Measurements from ENCODE around the gene TFB2M. TPM values are rescaled to one million over a fixed set of nuclear protein-coding genes. Genes with fewer than 3 reads are reported as not detected.
A peak's percentile ranks its signal among the peaks of the same experiment; 100 is the strongest.

Gene TFB2M
- total and polyA plus RNA-seq, 10 of the 15 experiments (the other 5 are each of a cell fraction or from before 2014, with no cell fraction given): 25.2 to 66.0 (median 36.1) TPM

DNA sequence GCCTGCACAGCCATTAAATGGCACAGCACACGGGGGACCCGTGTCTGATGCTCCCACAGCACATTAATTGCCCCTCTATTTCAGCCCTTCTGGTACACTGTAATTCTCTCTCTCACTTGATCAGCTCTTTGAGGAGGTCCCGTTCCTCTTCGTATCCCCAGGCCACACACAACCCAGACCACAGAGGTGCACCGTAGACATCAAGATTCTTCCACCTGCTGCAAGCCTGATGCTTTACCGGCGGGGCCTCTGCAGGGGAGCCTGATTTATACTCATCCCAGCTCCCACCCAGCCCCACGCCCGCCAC, 59.7 kb downstream of the TFB2M start:
- Histone ChIP-seq H3K9me3 (replicated peaks; ENCODE audit: control insufficient read depth, insufficient read depth, low read length) (no peaks in the 10 kb centered on the region), H2AFZ (ENCODE audit: control insufficient read depth, low read depth, low read length) (peak overlapping the region; percentile 99), H3K4me2 (ENCODE audit: control insufficient read depth, insufficient read depth) (peak overlapping the region; percentile 100), H3K27me3 (replicated peaks in 1 of 2; ENCODE audit: control insufficient read depth in 2 of 2, insufficient read depth in 2 of 2, low read length in 1 of 2) (no peaks in the 10 kb centered on the region), H4K20me1 (ENCODE audit: control insufficient read depth, insufficient read depth) (no peaks in the 10 kb centered on the region), H3K9ac (ENCODE audit: control insufficient read depth, insufficient read depth, low read length) (peak overlapping the region; percentile 64), H3K4me3 (peak overlapping the region; percentile 66), H3K36me3 (ENCODE audit: control insufficient read depth in 2 of 2, insufficient read depth in 2 of 2, low read length in 1 of 2) (no peaks in the 10 kb centered on the region; a peak in 1 of 4 replicates), H3K4me1 (ENCODE audit: control insufficient read depth, insufficient read depth, low read length) (peaks cover 4% of the 10 kb centered on the region; the same call in 1 of the 2 replicates), H3K27ac (ENCODE audit: control insufficient read depth, insufficient read depth) (no peak overlapping the region), H3K79me2 (ENCODE audit: control insufficient read depth, insufficient read depth, low read length) (peaks cover 9% of the 10 kb centered on the region)
- TSS peak; percentile 74 for BruUV-seq (replicated peaks)
- DNase-seq (ENCODE audit: low read depth, low spot score): no peak
- ChIA-PET CTCF (interaction anchor here (0.6 to 1.4 kb wide), 6 partner anchors 9 to 486 kb away, joined by 3 to 10 read pairs (median 4); no protein-coding TSS in a partner anchor), POLR2A (interaction anchor here (0.5 to 2.4 kb wide), 3 partner anchors 9 to 59 kb away, joined by 3 to 7 read pairs (median 6); partner anchors contain the start of genes CNST and TFB2M), SMC1A (ENCODE audit: uncharacterized antibody, unreplicated experiment) (interaction anchor here (1.1 to 1.4 kb wide), 3 partner anchors 8 to 20 kb away, joined by 3 to 8 read pairs (median 4); no protein-coding TSS in a partner anchor), RAD21 (ENCODE audit: unreplicated experiment) (interaction anchor here (1.1 kb wide), 1 partner anchor 292 kb away, joined by 3 read pairs; no protein-coding TSS in a partner anchor)
- intact Hi-C loops (cut with micrococcal nuclease; ENCODE audit: unreplicated experiment): loop anchor here (2.0 kb wide), 1 partner anchor 60 kb away; the partner anchor contains the start of genes CNST and TFB2M
- TF ChIP-seq MXI1 (IDR thresholded peaks at IDR 0.05; ENCODE audit: low read depth, low read length): 0 out of 2 replicates have a peak, but pooled peaks have one; percentile 44
- TF ChIP-seq NBN (IDR thresholded peaks at IDR 0.05): 0 out of 2 replicates have a peak, but pooled peaks have one; percentile 20
- TF ChIP-seq FOXK2 (IDR thresholded peaks at IDR 0.05): no peak
- no peak for TF ChIP-seq MYC (IDR thresholded peaks at IDR 0.05; ENCODE audit: insufficient read depth, insufficient read length, insufficient replicate concordance, low read length, severe bottlenecking)
- TF ChIP-seq, protein P1, sequence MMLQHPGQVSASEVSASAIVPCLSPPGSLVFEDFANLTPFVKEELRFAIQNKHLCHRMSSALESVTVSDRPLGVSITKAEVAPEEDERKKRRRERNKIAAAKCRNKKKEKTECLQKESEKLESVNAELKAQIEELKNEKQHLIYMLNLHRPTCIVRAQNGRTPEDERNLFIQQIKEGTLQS (IDR thresholded peaks at IDR 0.05; ENCODE audit: borderline replicate concordance, extremely low read depth, low read depth, low read length): no peak
- TF ChIP-seq CHD2 (IDR thresholded peaks at IDR 0.05; ENCODE audit: borderline replicate concordance, low read depth, low read length): 0 out of 2 replicates have a peak, but pooled peaks have one; percentile 4
- TF ChIP-seq RAD51 (IDR thresholded peaks at IDR 0.05): no peak
- TF ChIP-seq, protein P2, sequence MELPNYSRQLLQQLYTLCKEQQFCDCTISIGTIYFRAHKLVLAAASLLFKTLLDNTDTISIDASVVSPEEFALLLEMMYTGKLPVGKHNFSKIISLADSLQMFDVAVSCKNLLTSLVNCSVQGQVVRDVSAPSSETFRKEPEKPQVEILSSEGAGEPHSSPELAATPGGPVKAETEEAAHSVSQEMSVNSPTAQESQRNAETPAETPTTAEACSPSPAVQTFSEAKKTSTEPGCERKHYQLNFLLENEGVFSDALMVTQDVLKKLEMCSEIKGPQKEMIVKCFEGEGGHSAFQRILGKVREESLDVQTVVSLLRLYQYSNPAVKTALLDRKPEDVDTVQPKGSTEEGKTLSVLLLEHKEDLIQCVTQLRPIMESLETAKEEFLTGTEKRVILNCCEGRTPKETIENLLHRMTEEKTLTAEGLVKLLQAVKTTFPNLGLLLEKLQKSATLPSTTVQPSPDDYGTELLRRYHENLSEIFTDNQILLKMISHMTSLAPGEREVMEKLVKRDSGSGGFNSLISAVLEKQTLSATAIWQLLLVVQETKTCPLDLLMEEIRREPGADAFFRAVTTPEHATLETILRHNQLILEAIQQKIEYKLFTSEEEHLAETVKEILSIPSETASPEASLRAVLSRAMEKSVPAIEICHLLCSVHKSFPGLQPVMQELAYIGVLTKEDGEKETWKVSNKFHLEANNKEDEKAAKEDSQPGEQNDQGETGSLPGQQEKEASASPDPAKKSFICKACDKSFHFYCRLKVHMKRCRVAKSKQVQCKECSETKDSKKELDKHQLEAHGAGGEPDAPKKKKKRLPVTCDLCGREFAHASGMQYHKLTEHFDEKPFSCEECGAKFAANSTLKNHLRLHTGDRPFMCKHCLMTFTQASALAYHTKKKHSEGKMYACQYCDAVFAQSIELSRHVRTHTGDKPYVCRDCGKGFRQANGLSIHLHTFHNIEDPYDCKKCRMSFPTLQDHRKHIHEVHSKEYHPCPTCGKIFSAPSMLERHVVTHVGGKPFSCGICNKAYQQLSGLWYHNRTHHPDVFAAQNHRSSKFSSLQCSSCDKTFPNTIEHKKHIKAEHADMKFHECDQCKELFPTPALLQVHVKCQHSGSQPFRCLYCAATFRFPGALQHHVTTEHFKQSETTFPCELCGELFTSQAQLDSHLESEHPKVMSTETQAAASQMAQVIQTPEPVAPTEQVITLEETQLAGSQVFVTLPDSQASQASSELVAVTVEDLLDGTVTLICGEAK (IDR thresholded peaks at IDR 0.05; ENCODE audit: borderline replicate concordance): no peak
- peak; percentile 51 for ATAC-seq
- 2% methylated on average over 9 of the region's 9 CpGs for WGBS (ENCODE audit: insufficient coverage, insufficient replicate concordance, low lambda C conversion rate, missing lambda C conversion rate)
- in situ Hi-C loops (cut with MboI): no loop called here
- FAIRE-seq: no peak
